PFSK-1 (cell line): ENCODE measurements around the gene TGFBR3L.

Experiments
- REST ChIP-seq, 2 experiments: IDR thresholded peaks; 2 replicates each; pipeline versions ENCODE4 v1.6.1 to v1.8.0; 2011 to 2012; ENCODE audit warnings: low read depth in 2 of 2, low read length in 2 of 2, control low read depth in 1 of 2, inconsistent platforms in 1 of 2, mild to moderate bottlenecking in 1 of 2, moderate library complexity in 1 of 2; ENCODE audit not compliant: insufficient read depth in 1 of 2
- SIN3A ChIP-seq: IDR thresholded peaks from 2 replicates; pipeline ENCODE4 v1.6.1; 2012; ENCODE audit warnings: mild to moderate bottlenecking, low read length, moderate library complexity, borderline replicate concordance; ENCODE audit not compliant: insufficient read depth

GRCh38 chr19:7912697-7913564 lies 1.7 kb upstream of the TGFBR3L start:
- TF ChIP-seq REST (IDR thresholded peaks at IDR 0.05; ENCODE audit: insufficient read depth in 1 of 2, low read depth in 2 of 2, low read length in 2 of 2) (no peak), SIN3A (peak; percentile 8; the same call in 1 of the 2 replicates)
